ENCODE measurements around the gene KLF12.

Gene KLF12

DNA sequence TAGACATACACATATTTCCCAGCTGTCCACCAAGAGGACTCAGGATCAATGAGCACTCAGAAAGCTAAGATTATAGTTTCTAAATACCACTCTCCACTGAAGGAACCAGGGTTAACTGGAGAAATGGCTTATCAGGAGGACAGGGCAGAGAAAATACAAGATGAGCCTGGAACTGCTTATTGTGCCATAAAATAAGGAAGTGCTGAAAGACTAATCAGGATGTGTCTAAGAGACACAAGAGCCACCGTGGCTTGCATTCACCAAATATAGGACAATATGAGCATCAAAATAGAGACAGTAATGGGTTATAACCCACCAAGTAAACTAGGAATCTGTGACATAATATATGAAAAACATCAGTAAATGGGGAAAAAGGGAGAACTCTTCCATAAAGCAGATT lies 32.8 kb downstream of the KLF12 start:
- no peak for DNase-seq

DNA sequence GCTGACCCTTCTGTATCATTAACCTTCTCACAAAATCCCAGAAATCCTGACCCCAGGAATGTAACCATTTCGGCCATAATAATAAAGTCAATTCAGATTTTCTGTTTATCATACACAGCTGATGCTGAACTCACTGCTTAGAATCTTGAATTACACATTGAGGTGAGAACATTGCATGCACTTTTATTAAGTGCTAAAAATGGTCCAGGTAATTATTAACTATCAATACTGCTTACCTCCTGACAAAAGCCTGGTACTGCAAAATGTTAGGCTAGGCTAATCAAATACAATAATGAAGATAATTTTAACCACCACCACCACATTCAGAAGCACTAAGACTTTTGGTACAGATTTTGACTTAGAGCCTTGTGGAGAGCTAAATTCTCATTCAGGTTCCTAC lies 36.1 kb downstream of the KLF12 start:
- no peak for DNase-seq

DNA sequence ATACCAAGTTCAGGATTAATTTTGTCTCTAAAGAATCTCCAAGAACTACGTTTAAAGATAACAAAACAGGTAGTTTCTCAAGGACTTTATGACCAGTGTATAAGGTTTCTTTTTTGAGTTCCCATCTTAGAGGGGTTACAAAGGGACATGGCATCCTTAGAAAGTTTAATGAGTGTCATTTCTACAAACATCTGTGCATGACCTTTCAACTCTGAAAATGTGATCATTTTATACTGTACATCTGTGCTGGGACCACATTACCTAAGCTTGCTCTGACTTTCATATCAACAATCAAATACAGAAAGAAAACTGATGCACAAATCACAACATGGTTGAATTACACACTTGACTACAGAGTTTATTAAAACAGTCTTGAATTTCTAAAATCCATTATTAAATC lies 37.1 kb downstream of the KLF12 start:
- DNase-seq = no peak

DNA sequence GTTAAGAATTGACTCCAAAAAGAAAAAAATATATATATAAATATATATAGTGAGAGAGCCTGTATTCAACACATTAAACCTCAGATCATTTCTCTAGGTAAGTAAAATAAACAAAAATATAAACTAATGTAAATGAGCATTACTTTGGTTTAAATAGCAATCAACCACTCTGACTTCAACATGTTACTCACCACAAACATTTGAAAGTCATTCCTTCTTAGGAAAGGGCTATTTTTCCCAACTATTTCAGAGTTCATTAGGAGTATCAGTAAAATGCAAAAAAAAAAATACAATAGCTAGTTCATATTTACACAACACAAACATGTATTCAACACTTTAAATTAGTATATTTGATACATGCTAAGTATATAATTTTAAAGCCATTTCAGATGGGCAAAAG lies 40.5 kb downstream of the KLF12 start:
- DNase-seq = no peak

DNA sequence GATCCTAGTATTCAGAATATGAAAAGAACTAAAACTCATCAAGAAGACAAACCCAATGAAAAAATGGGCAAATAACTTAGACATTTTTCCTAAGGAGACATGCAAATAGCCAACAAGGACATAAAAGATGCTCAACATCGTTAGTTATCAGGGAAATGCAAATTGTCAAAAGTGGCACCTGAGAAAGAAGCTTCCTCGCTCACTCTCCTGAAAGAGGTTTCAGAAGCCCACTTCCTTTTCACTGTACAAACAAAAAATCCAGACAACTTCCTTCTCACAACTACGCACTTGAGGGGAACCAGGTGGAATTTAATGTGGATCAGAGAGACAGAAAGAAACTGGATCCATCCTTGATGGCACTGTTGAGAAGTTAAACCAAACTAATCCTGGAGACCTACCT lies 41.5 kb downstream of the KLF12 start:
- no peak for DNase-seq

DNA sequence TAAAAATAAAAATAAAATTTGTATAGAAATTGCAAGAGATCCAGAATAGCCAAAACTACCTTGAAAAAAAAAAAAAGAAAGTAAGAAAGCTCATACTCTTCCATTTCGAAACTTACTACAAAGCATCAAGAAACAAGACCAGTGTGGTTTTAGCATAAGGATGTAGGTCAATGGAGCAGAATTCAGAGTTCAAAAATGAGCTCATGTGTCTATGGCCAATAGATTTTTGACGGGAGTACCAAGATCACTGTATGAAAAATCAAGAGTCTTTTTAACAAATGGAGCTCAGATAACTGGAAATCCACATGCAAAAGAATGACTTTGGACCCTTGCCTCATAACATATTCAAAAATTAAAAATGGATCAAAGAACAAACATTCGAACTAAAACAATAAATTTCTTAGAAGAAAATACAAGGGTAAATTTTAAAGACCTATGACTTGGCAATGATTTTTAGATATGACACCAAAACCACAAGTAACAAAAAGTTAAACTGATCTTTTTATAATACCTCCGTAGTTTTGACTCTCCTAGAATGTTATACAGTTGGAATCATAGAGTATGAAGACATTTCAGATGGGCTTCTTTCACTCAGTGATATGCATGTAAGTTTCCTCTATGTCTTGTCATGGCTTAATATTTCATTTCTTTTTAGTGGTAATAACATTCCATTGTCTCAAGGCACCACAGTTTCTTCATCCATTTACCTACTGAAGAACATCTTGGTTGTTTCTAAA lies 43.2 kb downstream of the KLF12 start:
- no peak for DNase-seq

DNA sequence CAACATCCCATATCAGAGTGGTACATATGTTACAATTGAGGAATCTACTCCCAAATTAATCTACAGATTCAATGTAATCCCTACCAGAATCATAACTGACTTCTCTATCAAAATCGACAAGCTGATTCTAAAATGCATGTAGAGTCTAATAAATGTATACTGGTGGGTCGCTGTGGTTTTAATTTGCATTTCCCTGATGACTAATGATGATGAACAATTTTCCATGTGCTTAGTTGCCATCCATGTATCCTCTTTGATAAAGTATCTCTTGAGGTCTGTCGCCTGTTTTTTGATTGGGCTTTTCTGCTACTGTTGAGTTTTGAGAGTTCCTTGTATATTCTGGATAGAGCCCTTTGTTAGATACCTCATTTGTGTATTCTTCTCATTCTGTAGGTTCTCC lies 43.8 kb downstream of the KLF12 start:
- DNase-seq = no peak

DNA sequence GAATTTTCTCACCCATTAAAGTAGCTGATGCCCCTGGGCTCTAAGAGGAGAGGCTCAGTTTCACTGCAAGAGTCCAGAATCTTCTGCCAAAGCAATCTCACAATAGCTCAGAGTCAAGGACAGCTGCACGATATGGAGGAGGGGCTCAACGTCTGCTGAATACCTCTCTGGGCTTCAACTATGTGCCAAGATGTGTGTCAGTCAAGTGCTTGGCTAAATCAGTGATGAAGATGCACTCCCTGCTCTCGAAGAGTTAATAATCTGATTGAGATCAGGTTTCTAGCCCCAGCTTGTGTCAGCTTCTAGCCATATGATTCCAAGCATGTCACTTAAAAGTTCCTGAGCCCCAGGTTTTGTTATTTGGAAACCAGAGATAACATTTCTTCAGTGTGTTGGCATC lies 46.8 kb downstream of the KLF12 start:
- DNase-seq = no peak

Data from CD4-positive, alpha-beta T cell treated with Interferon gamma for 1 hour (primary cell).